ENCODE measurements around the gene SERPINA7.
"Not testable (repeated sequence)": the region's sequence is repeated elsewhere in the genome, so short reads cannot be mapped to it uniquely, and the experiment has no call there.

The SERPINA7 gene

DNA sequence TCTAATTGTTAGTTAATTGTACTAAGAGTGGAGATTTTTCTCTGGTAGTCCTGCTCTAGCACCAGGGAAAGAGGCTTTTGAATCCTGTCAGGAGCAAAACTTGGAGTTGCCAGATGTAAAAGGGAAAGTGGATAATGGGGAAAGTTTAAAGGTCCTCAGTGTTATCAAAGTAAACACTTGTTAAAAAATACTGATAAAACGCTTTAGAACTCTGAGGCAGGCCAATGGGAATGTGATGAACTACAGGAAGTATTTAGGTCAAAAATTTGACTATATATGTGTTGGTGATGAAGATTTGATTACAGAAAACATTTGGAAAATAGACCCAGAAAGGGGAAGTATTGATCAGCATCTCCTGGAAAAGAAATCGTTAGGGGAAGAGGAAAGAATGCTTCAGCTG, 32.8 kb downstream of the SERPINA7 start:
- no peak for TF ChIP-seq ZFX (IDR thresholded peaks at IDR 0.05; ENCODE audit: borderline replicate concordance)
- TF ChIP-seq, protein P1, sequence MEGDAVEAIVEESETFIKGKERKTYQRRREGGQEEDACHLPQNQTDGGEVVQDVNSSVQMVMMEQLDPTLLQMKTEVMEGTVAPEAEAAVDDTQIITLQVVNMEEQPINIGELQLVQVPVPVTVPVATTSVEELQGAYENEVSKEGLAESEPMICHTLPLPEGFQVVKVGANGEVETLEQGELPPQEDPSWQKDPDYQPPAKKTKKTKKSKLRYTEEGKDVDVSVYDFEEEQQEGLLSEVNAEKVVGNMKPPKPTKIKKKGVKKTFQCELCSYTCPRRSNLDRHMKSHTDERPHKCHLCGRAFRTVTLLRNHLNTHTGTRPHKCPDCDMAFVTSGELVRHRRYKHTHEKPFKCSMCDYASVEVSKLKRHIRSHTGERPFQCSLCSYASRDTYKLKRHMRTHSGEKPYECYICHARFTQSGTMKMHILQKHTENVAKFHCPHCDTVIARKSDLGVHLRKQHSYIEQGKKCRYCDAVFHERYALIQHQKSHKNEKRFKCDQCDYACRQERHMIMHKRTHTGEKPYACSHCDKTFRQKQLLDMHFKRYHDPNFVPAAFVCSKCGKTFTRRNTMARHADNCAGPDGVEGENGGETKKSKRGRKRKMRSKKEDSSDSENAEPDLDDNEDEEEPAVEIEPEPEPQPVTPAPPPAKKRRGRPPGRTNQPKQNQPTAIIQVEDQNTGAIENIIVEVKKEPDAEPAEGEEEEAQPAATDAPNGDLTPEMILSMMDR (IDR thresholded peaks at IDR 0.05): no peak

DNA sequence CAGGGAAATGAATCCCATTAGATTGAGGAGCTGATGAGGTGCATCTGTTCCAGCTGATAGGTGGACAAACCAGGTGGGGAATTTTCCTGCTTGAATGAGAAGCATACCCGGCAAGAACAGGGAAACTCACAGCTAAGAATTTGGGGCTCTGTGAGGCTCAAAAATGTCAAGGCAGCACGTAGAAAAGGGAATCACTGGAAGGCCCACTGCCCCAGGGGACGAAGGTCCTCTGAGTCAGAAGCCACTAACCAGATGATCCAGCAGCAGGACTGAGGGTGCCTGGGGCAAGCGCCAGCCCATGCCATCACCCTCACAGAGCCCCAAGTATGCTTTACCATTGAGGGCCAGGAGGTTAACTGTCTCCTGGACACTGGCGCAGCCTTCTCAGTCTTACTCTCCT, 37.9 kb downstream of the SERPINA7 start:
- H3K27ac ChIP-seq: not testable (repeated sequence)

More for the DNA sequence above, 32.8 kb downstream of the SERPINA7 start:
- H3K27ac ChIP-seq: no peak overlapping the region

DNA sequence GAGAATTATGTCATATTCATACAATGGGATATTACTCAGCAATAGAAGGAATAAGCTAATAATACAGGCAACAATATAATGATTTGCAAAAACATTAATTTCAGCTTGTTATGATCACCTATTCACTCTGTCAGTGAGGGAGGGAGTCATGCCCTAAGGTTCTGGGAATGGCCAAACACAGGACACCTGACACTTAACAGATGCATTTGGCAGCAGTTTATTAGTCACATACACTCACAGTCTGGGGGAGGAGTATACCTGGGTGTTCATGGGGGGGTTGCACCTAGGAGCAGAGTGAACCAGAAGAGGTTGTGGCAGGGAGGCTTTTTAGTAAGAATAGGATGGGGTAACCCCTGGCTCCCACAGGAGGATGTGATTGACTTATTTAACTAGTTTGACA, 38.3 kb downstream of the SERPINA7 start:
- no peak overlapping the region for H3K27ac ChIP-seq
- TF ChIP-seq, protein P1 (IDR thresholded peaks at IDR 0.05): no peak
- TF ChIP-seq ZFX (IDR thresholded peaks at IDR 0.05; ENCODE audit: borderline replicate concordance): no peak

- no peak for TF ChIP-seq ZFX (IDR thresholded peaks at IDR 0.05; ENCODE audit: borderline replicate concordance)
- TF ChIP-seq, protein P1 (IDR thresholded peaks at IDR 0.05): no peak
- H3K27ac ChIP-seq: no peak overlapping the region
Observed at GRCh38 chrX:105999294-105999693, 39.2 kb downstream of the SERPINA7 start.

DNA sequence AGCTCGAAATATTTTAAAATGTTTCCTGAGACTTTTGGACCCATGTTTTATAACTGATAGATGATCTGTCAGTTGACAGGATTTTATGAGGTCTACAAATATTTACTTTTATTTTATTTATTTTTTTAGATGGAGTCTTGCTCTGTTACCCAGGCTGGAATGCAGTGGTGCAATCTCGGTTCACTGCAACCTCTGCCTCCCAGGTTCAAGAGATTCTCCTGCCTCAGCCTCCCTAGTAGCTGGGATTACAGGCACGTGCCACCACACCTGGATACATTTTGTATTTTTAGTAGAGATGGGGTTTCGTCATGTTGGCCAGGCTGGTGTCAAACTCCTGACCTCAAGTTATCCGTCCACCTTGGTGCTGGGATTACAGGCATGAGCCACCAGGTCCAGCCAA, 50.0 kb downstream of the SERPINA7 start:
- not testable (repeated sequence) for H3K27ac ChIP-seq
